Fibroblast of the aortic adventitia (primary cell): ENCODE data around the gene SLC5A8. TPM values are rescaled to one million over a fixed set of nuclear protein-coding genes. Genes with fewer than 3 reads are reported as not detected.
A peak's percentile ranks its signal among the peaks of the same experiment; 100 is the strongest.

Source experiments
- DNase-seq: peaks from one replicate; pipeline ENCODE4 v3.0.0-alpha.2; 2010; ENCODE audit warnings: low read depth
- H3K4me3 ChIP-seq: 2 replicates; pipeline ENCODE4 v1.5.1; 2011; ENCODE audit warnings: low read depth, mild to moderate bottlenecking, control low read depth, low read length, moderate library complexity
- CTCF ChIP-seq: IDR thresholded peaks from 2 replicates; pipeline ENCODE4 v1.5.1; 2011; ENCODE audit warnings: mild to moderate bottlenecking, low read length, control low read depth, inconsistent platforms; ENCODE audit not compliant: insufficient read depth
- total RNA-seq: library from RNA; depleted of rRNA; stranded (reverse); fragments of >200 nt; gene quantifications from 2 replicates; pipeline ENCODE4 v1.2.3, GENCODE V29; 2012; ENCODE audit warnings: low replicate concordance

Gene SLC5A8
- total RNA-seq, result not detected in 2 replicates

- DNase-seq, result no peak
- no peak within 1 kb of the TSS for H3K4me3 ChIP-seq
- TF ChIP-seq CTCF, result no peak
These were observed at the start of gene SLC5A8 for GRCh38 chr12:101209319-101210302. Gene SLC5A8, minus strand, starts transcription at chr12:101210238. Its CDS starts 390 bp downstream, at chr12:101209848.

GRCh38 chr12:101257357-101257756 is 47.3 kb upstream of the SLC5A8 start:
- DNase-seq, result no peak
- no peak for TF ChIP-seq CTCF
- H3K4me3 ChIP-seq, result no peak overlapping the region

- no peak overlapping the region for H3K4me3 ChIP-seq
- no peak for DNase-seq
- no peak for TF ChIP-seq CTCF
These were observed 46.2 kb upstream of the SLC5A8 start for GRCh38 chr12:101256266-101256665.

GRCh38 chr12:101243616-101244015 is 33.6 kb upstream of the SLC5A8 start:
- no peak for DNase-seq
- no peak overlapping the region for H3K4me3 ChIP-seq
- TF ChIP-seq CTCF, result no peak

- no peak overlapping the region for H3K4me3 ChIP-seq
- DNase-seq, result peak; percentile 17
- TF ChIP-seq CTCF, result no peak
These were observed 33.0 kb upstream of the SLC5A8 start for GRCh38 chr12:101243074-101243473.

- TF ChIP-seq CTCF, result no peak
- DNase-seq, result no peak
- no peak overlapping the region for H3K4me3 ChIP-seq
These were observed 28.8 kb upstream of the SLC5A8 start for GRCh38 chr12:101238800-101239329.
